C4-2B (cell line): Measurements from ENCODE around the gene EMB.
"Not testable (repeated sequence)": the region's sequence is repeated elsewhere in the genome, so short reads cannot be mapped to it uniquely, and the experiment has no call there.

ENCODE experiments used
- CTCF ChIP-seq: fragments of 450-650 bp; conservative IDR thresholded peaks from 2 replicates; pipeline ENCODE4 v1.5.1; 2017; ENCODE audit warnings: mild to moderate bottlenecking
- ZFX ChIP-seq: fragments of 450-650 bp; IDR thresholded peaks from 2 replicates; pipeline ENCODE4 v1.6.1; 2017

- not testable (repeated sequence) for TF ChIP-seq CTCF, ZFX
Measured at GRCh38 chr5:50449241-50449640, 8.2 kb upstream of the EMB start.
